HG02840 (cell line): ENCODE results near the gene CRHBP.

Experiments used
- ATAC-seq: cut with Tn5 transposase; IDR thresholded peaks from one replicate; pipeline ENCODE4 v1.9.1; 2021; ENCODE audit warnings: mild to moderate bottlenecking, moderate library complexity, moderate number of reproducible peaks; ENCODE audit not compliant: unreplicated experiment, low FRiP score

CRHBP gene

GRCh38 chr5:77011498-77011897 is 58.7 kb downstream of the CRHBP start:
- no peak for ATAC-seq

- no peak for ATAC-seq
These were observed 59.8 kb downstream of the CRHBP start for GRCh38 chr5:77012601-77013000.

GRCh38 chr5:77015938-77016569 is 63.2 kb downstream of the CRHBP start:
- ATAC-seq, result no peak

GRCh38 chr5:77016962-77017361 is 64.1 kb downstream of the CRHBP start:
- ATAC-seq, result no peak

GRCh38 chr5:77017668-77018067 is 64.8 kb downstream of the CRHBP start:
- ATAC-seq, result no peak
